NAMALWA (cell line): ENCODE results near the gene MAGEL2.
A peak's percentile ranks its signal among the peaks of the same experiment; 100 is the strongest.

Experiments
- DNase-seq: peaks from one replicate; pipeline ENCODE4 v3.0.0-alpha.2; 2015; ENCODE audit warnings: low spot score

MAGEL2 gene

DNA sequence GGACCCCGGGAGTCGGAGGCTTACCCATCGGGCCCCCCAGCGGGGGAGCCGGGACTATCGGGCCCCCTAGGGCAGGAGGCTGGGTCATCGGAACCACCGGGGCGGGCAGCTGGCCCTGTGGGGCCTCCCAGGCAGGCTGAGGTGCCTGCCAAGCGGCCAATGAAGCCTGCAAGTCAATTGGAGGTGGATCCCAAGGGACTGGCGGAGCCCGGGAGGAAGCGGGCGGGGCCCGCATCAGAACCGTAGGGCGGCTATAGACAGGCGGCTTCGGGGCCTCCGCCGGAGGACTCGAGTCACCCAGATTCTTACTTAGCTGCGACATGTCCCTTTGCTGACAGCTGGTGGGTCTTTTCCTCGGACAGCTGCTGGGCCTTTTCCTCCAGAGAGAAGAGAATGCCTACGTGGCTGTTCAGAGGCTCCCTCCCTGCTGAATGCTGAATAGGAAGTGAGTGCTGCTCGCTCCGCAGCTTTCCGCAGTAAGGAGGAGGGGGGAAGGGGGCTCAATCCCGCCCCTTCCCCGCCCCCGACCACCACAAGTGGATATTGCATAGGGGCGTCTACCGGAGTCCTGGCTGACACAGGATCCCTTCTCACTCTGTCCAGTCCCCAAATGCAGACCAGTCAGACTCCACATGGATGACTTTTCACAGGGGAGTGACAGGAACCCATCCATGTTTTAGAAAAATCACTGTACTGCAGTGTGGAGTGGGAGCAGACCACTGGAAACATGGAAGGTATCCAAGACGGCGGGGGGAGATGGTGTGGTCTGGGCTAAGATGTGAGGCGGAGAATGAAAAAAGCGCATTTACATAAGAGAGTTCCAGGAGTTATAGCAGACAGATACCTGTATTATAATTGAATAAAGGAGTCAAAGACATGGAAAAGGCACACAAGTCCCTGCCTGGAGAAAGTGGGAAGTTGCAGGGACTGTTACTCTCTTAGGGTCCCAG is at the start of gene MAGEL2:
TSS of gene MAGEL2 (minus strand) at position 447 of the 950 bp plus-strand sequence. CDS start at position 322, 125 bp downstream.
- DNase-seq, result no peak

DNA sequence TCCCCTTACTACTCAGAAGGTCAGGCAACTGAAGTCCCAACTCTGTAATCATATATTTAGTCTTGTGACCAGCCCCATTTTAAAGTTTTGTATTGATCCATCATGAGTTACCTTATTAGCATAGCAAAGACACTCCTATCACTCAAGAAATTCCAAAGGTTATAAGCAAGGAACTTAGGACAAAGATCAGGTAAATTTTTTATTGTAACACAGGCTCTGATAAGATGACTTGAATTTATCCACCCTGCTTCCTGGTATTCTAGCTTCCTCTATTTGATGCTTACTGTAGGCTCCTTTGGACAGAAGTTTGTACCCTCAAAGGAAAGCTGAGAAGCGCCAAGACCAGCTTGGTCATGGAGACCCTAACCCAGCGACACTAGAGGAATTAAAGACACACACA is 47.6 kb upstream of the MAGEL2 start:
- no peak for DNase-seq

DNA sequence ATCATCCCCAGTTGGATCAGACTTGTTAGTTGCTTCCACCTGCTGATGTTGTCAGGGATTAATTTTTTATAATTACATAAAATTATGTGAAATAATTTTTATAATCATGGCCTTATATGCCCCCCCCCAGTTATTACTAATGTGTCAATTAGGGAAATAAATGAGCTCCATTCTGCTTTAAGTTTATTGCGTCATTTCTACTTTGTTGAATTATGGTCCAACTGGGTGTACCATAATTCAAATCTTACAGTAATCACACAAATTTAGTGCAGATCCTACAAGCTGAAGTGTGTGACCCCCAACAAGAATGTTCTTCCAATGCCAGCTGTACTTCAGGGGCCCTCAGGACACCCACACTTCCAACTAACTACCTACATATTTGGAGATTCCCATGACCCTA is 46.9 kb upstream of the MAGEL2 start:
- no peak for DNase-seq

DNA sequence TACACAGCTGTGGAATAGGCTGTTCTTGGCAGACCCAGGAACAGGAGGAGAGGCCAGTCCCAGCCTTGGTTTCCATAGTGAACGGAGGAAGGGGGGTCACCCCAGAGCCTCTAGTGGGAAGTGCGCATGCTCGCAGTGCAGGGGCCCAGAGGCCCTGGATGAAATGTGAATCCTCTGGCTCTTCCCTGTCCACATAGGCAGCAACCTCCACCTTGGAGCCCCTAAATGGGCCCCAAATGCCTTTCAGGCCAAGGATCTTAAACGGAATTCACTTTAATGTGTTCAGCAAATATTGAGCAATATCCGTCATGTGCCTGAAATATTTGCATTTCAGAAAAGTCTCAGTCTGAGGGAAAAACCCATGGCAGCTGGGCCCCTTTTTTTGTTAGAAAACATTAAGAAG is 42.8 kb upstream of the MAGEL2 start:
- no peak for DNase-seq

DNA sequence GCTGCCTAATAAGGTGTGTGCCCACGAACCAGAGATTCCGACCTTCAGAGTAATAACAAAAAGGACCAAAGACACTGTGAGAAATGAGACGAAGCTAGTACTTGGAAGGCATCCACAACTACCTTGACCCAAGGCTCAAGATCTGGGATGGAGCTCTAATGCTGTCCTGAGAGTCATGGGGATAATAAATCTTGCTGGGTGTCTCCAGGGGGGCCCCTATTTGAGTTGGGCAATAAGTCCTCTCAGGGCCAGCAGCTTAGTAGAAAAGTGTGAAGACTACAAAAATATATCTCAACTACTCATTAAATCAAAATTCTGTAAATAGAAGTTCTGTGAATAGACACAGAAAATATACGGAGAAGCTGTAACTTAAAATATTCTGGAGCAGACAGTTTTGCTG is 42.3 kb upstream of the MAGEL2 start:
- no peak for DNase-seq

DNA sequence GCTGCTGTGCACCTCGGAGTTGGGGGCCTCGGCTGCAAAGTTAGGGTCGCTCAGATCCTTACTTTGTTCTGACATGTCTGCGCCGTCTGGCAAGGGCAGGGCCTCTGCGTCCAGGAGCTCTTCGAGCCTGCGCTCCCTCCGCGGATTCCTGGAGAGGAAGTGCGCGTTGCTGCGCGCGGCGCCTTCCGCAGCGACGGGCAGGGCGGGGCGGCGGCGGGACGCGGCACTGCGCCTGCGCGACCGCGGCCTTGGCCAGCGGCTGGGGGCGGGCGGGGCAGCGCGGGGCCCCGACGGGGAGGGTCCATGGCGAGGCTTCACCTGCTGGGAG is 39.4 kb upstream of the MAGEL2 start, which contains the start of gene NDN:
TSS of gene NDN (minus strand) at position 163 of the 328 bp plus-strand sequence. CDS start at position 75, 88 bp downstream.
- no peak for DNase-seq

DNA sequence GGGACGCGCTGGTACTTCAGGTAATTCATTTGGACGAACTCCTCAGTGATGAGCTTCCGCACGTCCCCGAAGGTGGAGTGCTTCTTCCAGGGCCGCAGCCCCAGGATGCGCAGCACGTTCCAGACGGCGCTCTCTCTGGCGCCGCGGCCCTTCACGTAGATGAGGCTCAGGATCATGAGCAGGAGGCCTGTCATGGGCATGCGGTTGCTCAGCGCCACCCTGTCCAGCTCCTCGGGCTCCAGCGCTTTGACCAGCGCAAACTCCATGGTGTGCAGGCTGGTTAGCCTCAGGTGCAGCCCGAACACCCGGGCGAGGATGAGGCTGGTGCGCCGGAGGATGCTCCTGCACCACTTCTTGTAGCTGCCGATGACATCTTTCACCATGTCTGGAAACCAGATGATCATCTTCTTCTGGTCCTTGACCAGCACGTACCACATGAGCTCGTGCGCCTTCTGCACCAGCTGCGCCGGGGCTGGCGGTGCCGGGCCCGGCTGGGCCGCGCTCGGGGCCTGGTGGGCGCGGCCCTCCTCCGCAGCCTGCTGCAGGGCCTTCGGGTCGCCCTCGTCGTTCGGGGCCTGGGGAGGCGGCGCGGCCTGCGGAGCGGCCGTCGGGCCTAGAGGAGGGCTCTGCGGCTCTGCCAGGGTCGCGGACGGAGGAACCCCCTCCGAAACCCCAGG is 38.9 kb upstream of the MAGEL2 start:
- no peak for DNase-seq

DNA sequence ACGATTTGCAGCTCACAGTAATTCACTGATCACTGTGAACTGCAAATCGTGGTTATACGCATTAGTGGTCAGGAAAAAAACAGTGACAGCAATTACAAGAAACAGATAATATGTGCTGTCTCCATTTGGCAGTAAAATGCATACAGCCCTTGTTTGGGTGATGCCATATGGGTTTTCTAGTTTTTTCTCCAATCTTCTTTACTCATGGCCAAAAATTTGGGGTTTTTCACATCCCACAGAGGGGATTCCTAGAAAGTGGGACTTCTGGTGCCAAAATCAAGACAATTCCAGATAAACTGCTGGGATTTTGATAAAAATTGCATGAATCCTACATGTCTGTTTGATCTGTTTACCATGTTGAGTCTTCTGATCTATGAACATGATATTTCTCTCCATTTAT is 23.8 kb upstream of the MAGEL2 start:
- no peak for DNase-seq

DNA sequence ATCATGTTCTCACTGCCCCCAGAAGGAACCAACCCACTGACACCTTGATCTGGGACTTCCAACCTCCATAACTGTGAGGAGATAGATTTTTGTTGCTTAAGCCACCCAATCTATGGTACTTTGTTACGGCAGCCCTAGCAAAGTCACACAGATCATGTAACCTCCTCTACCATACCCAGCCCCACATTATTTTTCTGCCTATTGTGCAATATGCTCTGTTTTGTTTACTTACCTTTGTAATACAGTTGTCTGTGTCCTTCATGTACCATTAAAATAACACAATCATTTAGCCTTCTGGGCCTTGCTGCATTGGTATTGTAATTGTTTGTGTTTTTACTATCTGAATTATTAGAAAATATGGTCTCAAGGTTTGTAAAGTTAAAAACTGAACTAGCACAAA is 23.3 kb upstream of the MAGEL2 start:
- DNase-seq, result no peak

DNA sequence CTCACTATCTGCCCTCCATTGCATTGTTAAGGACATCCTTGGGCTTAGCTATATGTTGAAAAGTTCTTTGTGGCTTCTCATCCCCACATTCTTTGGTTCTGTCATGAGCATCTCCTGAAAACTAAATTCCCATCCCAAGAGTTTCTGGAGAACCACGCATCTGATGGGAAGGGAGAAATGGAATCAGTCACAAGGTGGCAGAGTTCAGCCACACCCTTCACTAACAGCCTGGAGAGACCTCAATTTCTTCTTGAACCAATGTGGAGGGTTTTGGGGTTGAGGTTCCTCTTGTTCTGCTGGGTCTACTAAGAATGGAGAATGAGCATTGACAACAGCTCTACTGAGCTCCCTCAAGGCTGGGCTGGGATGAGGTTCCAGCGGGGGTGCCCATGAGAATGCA is 15.6 kb upstream of the MAGEL2 start:
- DNase-seq, result no peak

DNA sequence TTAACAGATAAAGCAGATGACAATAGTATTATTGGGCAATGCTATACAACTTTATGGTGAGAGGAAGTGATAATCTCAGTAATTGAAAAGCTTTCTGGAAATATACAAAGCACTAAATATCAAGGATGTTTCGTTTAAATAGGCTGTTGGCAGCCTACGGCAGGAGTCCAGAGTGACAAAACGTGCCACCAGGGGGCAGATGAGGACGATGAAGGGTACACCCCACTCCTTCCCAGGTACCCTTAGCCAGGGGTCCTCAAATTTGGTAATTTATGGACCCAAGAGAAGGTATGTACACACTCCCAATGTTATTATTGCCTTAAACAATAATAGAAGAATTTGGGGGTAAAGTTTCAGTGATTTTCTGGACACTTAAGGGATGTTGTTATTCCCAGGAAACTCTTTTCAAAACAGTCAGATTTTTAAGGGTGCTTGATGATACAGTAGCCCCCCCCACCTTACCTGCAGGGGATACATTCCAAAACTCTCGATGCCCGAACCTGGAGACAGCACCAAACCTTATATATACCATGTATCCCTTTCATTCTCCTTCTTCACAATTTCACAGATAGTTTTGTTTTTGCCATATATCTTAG is 1.4 kb upstream of the MAGEL2 start:
- DNase-seq, result peak; percentile 59

DNA sequence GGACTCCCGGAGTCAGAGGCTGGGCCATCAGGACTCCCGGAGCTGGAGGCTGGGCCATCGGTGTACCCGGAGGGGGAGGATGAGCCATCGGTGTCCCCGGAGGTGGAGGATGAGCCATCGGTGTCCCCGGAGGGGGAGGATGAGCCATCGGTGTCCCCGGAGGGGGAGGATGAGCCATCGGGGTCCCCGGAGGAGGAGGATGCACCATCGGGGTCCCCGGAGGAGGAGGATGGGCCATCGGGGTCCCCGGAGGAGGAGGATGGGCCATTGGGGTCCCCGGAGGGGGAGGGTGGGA is 719 bp downstream of the MAGEL2 start:
- no peak for DNase-seq

DNA sequence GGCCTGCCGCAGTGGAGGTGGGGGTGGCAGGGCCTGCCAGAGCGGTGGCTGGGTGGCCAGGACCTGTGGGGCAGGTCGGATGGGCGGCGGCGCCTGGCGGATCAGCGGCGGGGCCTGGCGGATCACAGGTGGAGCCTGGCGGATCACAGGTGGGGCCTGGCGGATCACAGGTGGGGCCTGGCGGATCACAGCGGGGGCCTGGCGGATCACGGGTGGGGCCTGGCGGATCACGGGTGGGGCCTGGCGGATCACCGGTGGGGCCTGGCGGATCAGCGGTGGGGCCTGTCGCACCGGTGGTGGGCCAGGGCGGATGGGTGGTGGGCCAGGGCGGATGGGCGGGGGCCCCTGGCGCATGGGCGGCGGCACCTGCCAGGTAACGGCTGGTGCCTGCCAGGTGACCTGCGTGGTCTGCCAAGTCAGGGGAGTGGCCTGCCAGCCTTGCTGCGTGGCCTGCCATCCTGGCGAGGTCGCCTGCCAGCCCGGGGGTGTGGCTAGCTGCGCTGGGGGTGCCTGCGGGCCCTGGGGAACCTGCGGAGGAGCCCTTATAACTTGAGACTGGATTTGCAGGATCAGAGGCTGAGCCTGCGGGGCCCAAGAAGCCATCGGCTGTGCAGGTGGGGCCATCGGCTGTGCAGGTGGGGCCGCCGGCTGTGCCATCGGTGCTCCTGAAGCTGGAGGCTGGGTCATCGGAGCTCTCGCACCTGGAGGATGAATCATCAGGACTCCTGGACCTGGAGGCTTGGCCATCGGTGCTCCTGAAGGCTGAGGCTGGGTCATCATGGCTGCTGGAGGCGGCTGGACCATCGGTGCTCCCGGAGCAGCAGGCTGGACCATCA is 1.3 kb downstream of the MAGEL2 start:
- DNase-seq, result no peak

DNA sequence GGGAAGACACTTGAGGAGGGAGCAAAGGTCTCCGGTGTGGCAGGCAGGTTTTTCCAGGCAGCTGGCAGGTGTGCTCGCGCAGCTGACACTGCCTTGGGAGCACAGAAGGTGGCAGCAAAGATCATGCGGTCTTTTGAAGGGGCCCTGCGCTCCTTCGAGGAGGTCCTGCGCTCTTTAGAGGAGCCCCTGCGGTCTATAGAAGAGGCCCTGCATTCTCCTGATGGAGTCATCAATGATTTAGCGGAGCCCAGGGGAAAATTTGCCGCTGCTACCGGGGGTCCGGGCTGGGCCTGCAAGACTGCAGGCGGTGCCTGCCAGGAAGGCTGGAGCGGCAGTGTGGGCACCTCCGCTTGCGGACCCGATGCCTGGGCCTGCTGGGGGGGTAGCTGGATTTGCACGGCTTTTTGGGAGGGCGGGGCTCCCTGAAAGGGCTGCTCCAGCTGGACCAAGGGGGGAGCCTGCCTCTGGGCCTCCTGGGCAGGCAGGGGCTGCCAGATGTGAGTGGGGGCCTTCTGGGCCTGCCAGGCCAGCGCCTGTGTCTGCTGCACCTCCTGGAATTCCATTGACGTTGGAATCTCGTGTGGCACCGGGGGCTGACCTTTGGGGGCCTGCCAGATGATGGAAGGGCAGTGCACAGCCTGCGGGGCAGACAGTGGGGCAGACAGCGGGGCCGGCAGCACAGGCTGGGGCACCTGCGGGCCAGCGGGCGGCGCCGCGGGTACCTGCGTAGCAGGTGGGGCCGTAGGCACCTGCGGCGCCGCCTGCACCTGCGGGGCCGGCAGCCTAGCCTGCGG is 2.1 kb downstream of the MAGEL2 start:
- no peak for DNase-seq

DNA sequence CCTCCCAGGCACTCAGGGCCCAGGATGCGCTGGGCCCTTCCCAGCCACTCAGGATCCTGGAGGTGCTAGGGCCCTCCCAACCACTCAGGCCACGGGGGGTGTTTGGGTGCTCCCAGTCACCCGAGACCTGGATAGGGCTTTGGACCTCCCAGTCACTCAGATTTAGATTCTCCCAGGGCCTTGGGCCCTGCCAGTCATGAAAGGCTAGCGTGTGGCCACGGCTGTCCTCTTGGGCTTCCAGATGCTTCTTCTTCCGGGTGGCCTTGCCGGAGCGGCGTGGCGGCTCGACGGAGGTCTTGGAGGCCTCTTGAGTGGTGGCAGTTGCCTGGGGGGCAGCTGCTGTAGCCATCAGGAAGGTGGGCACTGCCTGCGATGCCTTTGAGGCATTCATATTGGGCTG is 2.8 kb downstream of the MAGEL2 start:
- DNase-seq, result no peak

DNA sequence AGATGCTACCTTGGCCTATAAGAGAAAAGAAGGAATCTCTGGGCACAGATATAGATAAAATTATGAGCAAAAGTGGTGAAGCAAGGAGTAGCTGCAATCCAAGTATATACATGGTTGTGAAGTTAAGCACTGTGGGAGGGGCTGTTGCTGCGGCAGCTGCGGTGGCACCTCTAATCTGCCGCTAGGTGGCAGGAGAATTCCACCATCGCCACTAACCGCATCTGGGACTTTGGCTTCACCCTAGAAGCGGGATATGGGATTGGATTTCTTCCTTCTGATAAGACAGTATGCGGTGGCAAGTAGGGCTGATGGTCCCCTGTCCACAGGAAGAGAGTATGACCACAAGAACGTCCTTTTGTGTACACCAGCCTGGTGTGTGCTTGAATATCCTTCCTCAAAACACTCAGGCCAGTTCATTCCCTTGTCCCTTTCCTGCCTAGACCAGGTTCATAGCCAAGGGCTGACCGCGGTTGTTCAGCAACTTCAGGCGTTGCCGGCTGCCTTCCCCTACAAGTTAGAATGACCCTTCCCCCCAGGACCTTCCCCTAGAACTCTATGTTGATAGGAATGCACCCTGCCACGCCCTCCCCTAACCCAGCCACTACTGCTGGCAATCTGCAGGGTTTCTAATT is 5.1 kb downstream of the MAGEL2 start:
- DNase-seq, result peak; percentile 66

DNA sequence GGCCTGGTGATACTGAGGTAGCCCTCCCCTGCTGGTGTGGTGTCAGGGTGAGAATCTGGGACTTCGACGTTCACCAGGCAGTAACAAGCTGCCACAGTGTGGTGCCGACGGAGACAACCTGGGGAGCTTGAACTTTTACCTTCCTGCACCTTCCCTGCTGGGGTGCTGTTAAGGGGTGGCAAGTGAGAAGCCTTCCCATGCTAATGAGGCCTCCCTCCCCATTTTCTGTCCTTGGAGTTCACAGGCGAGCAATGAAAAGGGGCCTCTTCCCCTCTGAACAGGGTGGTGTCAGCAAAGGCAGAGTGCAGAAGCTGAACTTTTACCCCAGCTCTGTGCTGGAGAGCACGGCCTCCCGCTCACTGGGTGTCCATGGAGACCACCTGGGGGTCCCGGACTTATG is 13.5 kb downstream of the MAGEL2 start:
- DNase-seq, result no peak

DNA sequence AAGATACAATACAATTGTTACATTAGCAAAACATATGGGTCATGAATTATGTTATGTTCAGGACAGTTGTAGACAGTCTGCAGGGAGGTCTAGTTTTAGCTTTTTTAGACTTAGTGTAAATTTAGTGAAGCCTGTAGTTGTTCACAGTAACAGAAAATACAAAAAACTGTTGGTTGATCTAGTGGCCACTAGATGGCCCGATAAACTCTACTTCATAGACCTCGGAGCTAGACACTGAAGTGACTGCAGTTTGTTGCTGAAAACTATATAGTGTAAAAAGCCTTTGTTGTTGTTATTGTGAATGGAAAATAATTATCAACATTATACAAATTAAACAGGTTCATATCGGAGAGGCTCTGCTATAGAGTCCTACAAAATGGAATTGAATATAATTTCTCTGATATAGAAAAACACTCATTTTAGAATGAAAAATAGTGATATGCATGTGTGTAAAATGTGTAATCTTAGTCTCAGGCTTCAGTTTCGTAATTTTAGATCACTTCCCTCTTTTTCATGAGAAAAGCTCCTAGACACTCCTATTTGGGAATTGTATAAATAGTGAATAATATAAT is 18.3 kb downstream of the MAGEL2 start:
- DNase-seq, result peak; percentile 46

DNA sequence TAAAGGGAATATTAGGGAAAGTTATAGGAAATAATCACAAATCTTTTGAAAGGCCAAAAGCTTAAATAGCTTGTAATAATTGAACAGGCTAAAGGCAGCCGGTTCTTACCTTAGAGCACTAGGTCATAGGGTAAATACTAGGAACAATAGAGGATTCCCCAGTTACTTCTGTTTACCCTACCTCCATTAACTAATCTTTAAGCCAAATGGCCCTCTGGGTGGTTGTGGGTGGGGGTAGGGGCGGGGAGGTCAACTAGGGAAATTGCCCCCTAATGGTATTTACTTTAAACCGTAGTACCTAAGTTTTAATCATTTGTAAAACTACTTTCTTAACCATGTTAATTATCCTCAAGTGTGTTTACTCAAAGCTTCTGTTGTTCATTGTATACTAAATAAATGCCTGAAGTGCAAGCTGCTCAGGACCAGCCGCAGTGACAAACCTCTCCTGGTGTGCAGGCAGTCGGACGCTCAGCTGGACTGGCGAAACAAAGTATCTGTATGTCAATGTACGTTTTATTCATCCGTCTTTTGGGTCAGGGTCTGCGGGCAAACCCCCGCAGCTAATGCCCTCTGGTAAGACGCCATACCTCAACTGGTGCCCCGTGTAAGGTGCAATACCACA is 18.9 kb downstream of the MAGEL2 start:
- no peak for DNase-seq

DNA sequence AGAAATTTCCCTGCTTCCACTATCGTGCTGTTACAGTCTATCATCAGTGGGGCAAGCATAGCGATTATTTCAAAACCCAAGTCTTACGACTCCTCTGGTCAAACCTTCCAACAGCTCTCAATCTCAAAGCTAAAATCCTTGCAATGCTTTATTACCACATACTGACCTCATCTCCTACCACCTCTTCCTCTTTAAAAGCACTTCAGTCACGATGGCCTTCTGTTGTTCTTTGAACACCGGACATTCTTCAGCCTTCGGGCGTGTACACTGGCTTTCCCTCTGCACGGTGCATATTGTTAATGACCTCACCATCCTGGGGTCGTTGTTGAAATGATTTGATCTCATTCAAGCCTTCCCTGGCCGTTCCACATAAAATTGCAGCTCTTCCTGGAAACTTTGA is 31.1 kb downstream of the MAGEL2 start:
- no peak for DNase-seq
